MM.1S (cell line): ENCODE measurements around the gene SLC25A1.

Experiments used
- CTCF ChIP-seq: fragments of 300-600 bp; sonication (generic); IDR thresholded peaks from 2 replicates; pipeline ENCODE4 v1.5.1; 2016; ENCODE audit warnings: antibody characterized with exemption, low read length, mixed read lengths
- EZH2phosphoT487 ChIP-seq: fragments of 300-600 bp; sonication (generic); IDR thresholded peaks from 2 replicates; pipeline ENCODE4 v1.6.1; 2018; ENCODE audit warnings: antibody characterized with exemption, low read length

- no peak for TF ChIP-seq CTCF
- TF ChIP-seq EZH2phosphoT487, result no peak
Observed at GRCh38 chr22:19196841-19197612, 18.5 kb upstream of the SLC25A1 start.
